HG03103 (cell line): ENCODE data around the gene KCNQ2.

Experiments
- ATAC-seq: cut with Tn5 transposase; IDR thresholded peaks from one replicate; pipeline ENCODE4 v1.9.1; 2021; ENCODE audit warnings: low read depth; ENCODE audit not compliant: unreplicated experiment

The KCNQ2 gene

GRCh38 chr20:63456429-63457284, 15.8 kb downstream of the KCNQ2 start:
- no peak for ATAC-seq

- no peak for ATAC-seq
Measured at GRCh38 chr20:63455568-63455859, 16.9 kb downstream of the KCNQ2 start.

DNA sequence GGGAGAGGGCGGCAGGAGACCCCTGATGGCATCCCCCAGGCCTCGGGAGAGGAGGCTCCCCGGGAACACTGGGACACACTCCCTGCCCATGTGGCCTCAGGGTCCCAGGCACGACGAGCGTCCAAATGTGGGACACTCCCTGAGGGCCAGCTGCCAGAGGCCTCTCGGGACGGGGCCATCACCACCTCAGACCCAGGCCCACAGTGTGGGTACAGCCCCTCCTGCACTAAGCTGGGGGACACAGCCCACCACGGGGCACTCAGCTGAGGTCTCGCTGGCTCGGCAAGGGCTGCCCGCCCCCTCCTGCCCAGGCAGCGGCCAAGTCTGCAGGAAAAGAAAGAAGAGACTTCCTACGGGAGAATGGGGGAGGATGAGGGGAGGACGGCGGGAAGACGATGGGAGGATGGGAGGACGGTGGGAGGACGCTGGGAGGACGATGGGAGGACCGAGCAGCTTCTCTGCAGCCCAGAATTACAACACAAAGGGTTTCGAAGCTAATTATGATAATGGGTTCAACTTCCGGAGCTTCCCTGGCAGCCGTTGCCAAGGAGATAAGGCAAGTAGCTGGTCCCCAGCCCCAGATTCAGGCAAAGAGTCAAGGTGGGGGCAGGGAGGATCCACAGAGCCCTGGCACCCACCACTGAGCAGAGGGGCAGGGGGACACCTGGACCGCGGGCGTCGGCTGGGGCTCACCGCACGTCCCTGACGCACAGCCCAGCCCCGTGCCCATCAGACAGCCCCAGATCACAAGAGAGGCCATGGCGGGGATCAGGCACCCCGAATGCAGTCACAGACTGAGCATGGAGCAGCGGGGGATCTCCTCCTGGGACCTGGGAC, 17.5 kb downstream of the KCNQ2 start:
- ATAC-seq = no peak

DNA sequence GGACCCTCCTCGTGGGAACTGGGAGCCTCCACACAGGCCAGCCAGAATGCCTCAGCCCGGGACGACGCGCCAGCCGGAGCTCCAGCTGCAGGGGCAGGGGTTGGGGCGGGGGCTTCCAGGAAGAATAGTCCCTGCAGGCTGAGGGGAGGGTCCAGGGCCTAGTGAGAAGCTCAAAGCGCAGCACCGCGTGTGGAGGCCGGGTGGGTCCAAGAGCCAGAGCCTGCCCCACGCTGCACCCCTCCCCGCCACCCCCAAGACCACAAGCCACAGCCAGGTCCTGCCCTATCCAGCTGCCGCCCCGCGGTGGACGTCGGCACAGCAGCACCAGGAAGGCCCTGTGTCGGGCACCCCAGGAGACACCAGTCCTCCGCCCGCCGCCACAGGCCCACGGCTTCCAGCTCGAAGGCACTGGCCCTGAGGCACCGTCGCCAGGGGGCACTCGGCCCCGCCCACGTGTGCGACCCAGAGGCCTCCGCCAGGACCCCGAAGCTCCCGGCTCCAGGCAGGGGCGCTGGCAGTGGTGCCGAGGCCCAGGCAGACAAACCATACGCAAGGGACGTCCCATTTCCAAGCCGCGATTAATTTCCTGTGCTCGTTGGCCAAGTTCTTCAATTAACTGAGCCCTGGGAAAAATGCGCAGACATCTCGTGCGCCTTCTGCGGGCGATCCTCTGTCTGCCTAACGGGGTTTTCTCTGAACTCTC, 19.5 kb downstream of the KCNQ2 start:
- ATAC-seq = no peak

DNA sequence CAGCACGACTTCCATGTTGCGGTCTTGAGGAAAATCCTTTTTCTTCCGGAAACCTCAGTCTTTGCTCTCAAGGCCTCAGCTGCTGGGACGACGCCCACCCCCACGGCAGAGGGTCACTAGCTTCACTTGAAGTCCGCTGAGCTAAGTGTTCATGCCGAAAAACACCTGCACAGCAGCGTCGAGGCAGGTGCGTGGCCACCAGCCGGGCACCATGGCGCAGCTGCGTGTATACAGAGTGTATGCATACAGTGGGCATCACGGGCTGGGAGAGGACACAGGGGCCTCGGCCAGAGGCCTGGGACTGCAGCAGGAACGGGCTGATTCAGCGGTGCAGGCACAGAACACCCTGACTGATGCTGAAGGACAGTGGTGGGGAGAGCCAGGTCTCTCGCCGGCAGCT, 20.1 kb downstream of the KCNQ2 start:
- no peak for ATAC-seq

GRCh38 chr20:63451821-63452220, 20.6 kb downstream of the KCNQ2 start:
- no peak for ATAC-seq

GRCh38 chr20:63449796-63450730, 22.4 kb downstream of the KCNQ2 start:
- ATAC-seq = no peak

DNA sequence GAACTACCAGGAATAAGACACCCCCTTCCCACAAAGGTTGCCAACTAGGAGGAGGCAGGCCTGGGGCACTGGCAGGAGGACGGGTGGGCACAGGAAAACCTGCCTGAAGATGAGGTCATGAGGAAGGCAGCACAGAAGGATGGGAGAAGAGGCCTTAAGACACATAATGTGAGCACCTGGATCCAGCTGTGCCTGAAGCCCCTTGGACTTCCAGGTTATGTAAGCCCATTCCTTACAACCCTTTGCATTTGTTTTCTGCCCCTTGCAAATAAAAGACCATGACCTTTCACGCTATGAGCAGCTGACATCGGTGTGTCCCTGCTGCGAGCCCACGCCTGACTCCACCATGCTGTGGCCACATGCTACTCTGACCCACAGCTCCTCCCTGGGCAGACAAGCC, 23.4 kb downstream of the KCNQ2 start:
- no peak for ATAC-seq

GRCh38 chr20:63448031-63448430, 24.4 kb downstream of the KCNQ2 start:
- no peak for ATAC-seq

DNA sequence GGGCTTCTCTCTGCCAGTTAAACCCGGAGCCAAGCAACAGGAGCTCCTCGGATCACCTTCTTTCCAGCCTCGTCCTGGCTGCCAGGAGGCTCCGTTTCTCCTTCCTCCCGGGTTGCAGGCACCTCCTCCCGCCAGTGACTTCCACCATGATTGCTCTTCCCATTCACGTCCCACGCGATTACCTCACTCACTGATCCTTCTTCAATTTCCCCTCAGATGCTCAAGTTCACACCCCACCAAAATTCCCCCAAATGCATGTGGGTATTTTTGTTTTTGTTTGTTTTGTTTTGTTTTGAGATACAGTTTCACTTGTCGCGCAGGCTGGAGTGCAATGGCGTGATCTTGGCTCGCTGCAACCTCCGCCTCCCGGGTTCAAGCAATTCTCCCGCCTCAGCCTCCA, 25.1 kb downstream of the KCNQ2 start:
- ATAC-seq = no peak

GRCh38 chr20:63446216-63447024, 26.0 kb downstream of the KCNQ2 start:
- ATAC-seq = no peak

DNA sequence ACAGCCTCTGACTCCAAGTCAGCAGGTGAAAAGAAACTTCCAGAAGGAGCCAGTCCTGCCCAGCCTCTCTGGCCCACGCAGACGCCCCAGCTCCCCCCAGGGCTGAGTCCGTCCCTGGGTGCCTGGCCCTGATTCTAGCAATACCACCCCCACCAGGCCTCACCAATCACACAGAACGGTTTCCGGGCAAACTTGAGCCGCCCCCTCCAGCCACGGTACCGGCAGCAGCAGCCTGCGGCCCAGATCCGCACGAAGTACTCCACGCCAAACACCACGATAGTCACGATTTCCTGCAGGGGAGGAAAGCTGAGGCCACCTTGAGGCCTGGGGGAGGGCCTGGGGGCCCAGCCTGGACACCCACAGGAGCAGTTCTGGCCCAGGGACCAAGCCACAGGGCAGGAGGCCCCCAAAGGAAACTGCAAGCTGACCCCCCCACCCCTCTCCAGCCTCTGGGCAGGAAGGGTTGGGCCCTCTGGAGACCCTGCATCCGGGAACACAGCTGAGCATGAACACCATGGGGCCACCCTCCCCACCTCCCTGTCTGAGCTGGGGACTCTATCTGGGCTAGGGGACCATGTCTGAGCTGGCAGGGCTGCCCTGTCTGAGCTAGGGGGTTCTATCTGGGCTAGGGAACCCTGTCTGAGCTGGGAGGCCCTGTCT, 27.2 kb downstream of the KCNQ2 start:
- no peak for ATAC-seq

DNA sequence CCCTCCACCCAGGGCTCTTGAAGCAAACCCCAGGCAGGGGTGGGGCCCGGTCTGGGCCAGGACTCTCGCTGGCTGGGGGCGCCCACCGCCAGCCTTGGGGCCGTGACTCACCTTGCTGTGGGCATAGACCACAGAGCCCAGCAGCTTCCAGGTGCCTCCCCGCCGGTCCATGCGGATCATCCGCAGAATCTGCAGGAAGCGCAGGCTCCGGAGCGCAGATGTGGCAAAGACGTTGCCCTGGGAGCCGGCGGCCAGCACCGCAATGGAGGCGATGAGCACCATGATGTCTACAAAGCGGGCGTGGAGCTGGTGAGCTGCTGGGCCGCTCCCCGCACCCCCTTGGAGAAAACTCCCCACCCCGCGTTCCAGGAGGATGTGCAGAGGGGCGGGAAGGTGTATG, 27.9 kb downstream of the KCNQ2 start:
- ATAC-seq = no peak

DNA sequence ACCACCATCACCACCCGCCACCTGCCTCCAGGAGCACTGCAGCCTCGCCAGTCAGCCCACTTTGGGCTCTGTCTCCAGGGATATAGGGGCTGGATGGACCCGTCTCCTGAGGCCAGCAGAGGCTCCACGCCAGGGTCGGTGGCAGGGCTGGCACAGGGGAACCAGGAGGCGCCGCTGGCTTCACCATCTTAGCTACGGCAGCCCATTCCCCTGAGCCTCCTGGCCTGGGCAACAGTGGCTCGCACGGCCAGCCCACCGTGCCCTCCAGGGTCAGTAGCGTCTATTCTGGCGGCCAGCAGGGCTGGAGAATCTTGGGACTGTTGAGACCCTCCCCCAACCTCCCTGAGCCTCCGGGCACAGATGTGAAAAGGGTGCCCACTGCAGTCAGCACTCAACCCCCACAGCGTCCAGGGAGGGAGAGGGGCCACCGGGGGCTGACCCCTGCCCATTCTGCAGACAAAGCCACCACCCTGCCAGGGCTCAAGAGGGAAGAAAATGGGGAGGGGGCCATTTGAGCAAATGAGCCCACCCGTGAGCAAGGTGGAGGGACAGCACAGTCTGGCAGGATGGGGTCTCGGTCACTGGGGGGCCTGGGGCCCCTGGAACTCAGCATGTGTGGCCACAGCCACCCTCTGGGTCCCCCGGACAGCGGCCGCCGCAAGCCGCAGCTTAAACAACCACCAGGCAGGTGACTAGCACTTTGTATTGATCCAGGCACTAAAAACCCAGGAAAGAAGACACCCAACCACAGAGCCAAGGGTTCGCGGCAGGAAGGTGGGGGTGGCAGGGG, 28.7 kb downstream of the KCNQ2 start:
- no peak for ATAC-seq

- ATAC-seq = no peak
Measured at GRCh38 chr20:63442100-63442493, 30.4 kb downstream of the KCNQ2 start.

GRCh38 chr20:63441136-63442099, 31.0 kb downstream of the KCNQ2 start:
- no peak for ATAC-seq

DNA sequence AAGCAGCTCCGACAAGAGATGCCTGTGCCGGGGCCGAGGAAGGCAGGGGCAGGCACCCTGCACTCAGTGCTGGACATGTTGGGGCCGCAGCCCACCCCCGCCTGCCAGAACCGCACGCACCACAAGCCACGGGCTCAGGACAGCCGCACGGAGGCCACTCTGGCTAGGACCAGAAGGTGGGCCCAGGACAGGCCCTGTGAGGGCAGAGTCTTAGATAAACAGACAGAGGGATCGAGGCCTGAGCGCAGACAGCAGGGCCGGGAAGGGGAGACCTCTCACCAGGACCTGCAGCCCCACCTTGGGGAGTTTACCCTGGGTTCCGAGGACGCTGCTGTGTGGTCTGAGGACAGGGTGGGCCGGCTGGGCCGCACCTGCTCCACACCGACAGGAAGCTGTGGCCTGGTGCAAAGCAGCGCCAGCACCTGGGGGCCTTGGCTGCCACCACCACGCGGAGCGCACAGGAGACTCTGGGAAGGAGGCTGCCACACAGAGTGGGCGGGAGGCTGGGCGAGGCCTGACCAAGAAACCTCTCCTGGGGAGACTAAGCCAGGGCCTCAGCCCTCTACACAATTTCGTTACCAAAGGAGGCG, 32.0 kb downstream of the KCNQ2 start:
- no peak for ATAC-seq
